Esophagus squamous epithelium (tissue), 4 donors: Measurements from ENCODE around the gene CASP14.

ENCODE experiments used
- CTCF ChIP-seq, 6 experiments: fragments of 450-650 bp in 4 of 6; fragments of 200-600 bp in 2 of 6; sonication (generic) in 2 of 6; IDR thresholded peaks; one replicate each; pipeline ENCODE4 v1.5.1; 2016 to 2019; ENCODE audit warnings: antibody characterized with exemption in 6 of 6, mild to moderate bottlenecking in 4 of 6, moderate library complexity in 4 of 6
- POLR2A ChIP-seq, 4 donors: fragments of 450-650 bp; IDR thresholded peaks; one replicate each; pipeline ENCODE4 v1.6.1; 2017; ENCODE audit warnings: antibody characterized with exemption in 4 of 4, mild to moderate bottlenecking in 4 of 4, moderate library complexity in 3 of 4

- TF ChIP-seq CTCF (IDR thresholded peaks at IDR 0.05) (no peak), POLR2A (IDR thresholded peaks at IDR 0.05) (no peak)
Measured at GRCh38 chr19:15074371-15074770, 25.1 kb downstream of the CASP14 start.
